8988T (cell line): Measurements from ENCODE around the gene RBM19.
"Not testable (repeated sequence)": the region's sequence is repeated elsewhere in the genome, so short reads cannot be mapped to it uniquely, and the experiment has no call there.

Experiments
- DNase-seq: peaks from one replicate; pipeline ENCODE4 v3.0.0; 2011

RBM19 gene

GRCh38 chr12:113924341-113924740 is 41.8 kb downstream of the RBM19 start:
- no peak for DNase-seq

DNA sequence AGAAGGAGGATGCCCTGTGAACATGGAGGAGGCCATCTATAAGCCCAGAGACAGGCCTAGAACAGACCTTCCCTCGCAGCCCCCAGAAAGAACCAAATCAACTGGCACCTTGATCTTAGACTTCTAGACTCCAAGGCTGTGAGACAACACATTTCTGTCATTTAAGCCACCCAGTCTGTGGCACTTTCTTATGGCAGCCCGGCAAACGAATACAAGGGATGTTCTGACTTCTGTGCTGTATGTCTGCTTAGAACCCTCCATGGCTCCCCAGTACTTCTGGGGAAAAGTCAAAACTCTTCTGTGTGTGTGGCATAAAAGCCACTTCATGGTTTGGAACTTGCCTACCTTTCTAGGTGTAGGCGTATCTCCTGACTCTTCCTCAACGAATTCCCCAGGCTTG is 42.9 kb downstream of the RBM19 start:
- no peak for DNase-seq

- DNase-seq, result no peak
These were observed 44.7 kb downstream of the RBM19 start for GRCh38 chr12:113921430-113921829.

DNA sequence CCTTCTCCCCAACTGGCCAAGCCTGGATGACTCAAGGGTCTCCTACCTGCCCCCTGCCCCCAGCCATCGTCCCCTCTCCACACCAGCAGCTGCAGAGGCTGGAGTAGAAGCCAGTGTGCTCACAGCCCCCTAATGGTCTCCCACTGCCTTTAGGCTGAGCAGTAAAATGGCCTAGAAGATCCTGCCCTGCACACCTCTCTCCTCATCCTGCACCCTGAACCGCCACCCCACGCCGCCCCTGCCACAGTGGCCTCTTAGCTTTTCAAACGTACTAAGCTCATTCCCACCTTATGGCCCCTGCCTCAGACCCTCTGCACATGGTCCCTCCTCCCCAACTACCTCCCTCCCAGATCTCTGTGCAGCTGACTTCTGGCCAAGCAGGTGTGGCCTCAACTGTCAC is 46.3 kb downstream of the RBM19 start:
- DNase-seq, result no peak

GRCh38 chr12:113918306-113918705 is 47.8 kb downstream of the RBM19 start:
- no peak for DNase-seq

- DNase-seq, result no peak
These were observed 48.7 kb downstream of the RBM19 start for GRCh38 chr12:113917393-113917792.

GRCh38 chr12:113914806-113915205 is 51.3 kb downstream of the RBM19 start:
- no peak for DNase-seq

- no peak for DNase-seq
These were observed 51.9 kb downstream of the RBM19 start for GRCh38 chr12:113914176-113914575.

DNA sequence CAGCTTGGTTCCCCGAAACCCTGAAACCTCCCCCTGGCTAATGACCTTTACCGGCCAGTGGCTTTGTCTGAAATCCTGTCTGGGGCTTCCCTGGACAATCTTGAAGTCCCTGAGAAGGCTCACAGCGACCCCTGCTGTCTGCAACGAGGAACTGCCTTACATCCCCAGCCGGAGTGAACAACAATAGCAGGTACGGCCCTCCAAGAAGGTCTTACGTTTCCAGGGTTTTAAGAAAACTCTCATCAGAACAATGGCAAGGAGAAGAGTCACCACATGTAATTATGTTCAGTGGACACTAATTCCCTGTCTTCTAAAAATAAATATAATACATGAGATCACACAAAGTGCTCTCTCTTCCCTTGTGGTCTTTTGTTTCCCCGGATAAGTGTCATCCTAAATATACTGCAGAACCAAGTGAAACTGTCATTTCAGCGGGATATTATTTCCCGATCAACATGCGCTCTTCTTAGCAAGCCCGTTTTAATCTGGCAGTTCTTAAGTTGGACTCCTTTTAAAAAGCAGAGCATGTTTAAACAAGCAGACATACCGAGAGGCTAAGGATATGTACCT is 53.3 kb downstream of the RBM19 start:
- peak; percentile 63 for DNase-seq

DNA sequence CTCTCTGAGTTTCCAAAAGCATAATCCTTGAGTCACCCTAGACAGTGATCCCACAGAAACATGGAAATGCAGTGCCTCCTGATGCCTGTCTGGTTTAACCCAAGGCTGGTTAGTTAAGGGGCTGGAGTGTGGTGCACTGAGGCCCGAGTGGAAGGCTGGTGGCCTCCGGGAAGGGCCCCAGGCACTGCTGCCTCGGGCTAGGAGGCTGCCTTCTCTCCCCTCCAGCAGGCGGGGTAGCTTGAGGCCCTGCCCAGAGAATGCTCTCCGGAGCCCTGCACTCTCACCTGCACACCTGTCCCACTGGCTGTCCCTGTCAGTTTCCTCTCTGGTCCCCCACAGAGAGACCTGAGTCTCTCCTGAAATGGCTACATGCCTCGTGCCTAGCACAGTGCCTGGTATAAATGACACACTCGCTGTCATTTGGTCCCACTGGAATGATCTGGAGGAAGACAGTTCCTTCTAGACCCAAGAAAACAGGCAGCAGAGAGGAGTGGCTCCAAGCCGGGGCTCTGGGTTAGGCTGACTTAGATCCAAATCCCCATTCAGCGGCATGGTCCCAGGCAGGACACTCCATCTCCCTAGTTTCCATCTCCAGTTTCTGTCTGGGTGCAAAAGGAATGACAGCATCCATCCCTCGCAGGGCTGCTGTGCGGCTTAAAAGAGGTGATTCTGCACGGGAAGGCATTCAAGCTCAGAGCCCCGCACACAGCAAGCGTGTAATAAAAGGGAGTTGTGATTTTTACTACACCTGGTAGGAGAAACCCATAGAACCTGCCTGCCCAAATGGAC is 54.0 kb downstream of the RBM19 start:
- DNase-seq, result no peak

- DNase-seq, result no peak
These were observed 55.3 kb downstream of the RBM19 start for GRCh38 chr12:113910751-113911272.

- no peak for DNase-seq
These were observed 56.2 kb downstream of the RBM19 start for GRCh38 chr12:113909776-113910420.

DNA sequence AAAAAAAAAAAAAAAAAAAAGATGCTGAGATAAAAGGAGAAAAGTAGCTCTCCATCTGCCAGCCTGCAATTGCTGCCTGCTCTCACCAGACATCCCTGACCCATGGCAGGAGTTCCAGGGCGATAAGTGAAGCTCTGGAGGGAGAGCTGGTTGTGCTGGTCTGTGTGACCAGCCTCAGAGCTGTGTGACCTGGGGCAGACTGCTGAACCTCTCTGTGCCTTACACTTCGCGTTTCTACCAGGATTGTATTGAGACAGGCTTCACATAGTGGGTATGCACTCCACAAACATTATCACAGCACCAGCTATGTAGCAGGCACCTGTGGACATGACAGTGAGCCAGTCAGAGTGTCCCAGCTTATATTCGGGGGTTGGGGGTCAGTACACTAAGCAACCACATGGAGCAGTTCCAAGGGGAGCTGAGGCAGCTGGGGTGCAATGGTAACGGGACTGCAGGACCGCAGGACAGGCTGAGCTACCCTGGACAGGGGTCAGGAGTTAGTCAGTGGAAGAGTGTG is 57.5 kb downstream of the RBM19 start:
- DNase-seq, result no peak

DNA sequence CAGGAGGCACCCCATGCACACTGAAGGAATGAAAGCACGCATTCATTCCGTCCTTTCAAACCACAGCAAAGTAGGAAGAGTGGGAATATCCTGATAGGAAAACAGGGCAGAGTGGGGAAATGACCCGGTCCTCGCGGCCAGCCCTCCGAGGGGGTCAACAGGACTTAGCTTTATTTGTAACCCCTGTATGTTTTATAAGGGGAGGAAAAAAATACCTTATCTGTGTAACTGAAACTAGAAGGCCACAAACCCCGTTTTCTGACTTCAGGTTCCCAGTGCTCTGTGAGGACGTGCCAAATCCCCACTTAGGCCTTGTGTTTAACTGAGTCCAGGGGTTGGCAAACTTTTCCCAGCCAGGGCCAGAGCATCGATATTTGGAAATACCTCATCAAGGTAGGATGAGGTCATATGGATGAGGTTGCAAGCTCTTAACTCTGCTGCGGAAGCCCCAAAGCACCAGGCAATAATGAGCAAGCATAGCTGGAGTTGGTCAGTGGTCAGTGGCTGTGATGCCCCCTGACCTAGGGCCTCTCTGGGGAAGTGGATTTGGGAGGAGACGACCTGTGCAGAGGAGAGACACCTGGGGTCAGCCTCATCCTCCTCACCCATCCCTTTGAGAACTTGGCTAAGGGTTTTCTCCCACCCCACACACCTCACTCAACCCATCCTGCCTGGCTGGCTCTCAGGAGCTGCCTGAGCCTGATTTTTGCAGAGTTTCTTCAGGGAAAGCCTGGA is 58.5 kb downstream of the RBM19 start:
- DNase-seq, result no peak

DNA sequence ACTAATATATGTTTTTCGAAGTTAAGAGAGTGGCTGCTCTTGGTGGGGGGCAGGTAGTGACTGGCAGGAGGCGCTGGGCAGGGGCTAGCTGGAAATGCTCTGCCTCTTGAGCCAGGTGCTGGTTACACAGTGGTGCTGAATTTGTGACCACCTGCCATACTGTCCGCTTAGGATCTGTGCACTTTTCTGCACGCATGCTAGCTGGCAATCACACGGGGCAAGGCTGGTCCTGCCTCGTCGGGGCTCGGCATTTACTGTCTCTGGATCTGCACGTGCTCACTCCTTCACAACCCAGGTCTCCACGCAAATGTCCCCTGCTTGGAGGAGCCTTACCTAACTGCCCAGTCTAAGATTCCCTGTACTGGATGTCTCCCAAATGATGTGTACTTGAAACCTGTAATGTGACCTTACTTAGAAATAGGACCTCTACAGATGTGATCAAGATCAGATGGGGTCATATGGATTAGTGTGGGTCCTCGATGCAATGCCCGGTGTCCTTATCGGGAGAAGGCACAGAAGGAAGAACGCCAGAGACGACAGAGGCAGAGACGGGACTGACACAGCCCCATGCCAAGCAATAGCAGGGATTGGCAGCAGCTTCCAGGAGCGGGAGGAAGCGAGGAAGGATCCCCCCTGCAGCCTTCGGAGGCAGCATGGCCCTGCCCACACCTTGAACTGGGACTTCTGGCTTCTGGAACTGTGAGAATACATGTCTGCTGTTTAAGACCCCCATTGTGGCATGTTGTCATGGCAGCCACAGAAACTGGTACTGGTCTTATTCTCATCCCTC is 59.5 kb downstream of the RBM19 start:
- DNase-seq, result no peak

DNA sequence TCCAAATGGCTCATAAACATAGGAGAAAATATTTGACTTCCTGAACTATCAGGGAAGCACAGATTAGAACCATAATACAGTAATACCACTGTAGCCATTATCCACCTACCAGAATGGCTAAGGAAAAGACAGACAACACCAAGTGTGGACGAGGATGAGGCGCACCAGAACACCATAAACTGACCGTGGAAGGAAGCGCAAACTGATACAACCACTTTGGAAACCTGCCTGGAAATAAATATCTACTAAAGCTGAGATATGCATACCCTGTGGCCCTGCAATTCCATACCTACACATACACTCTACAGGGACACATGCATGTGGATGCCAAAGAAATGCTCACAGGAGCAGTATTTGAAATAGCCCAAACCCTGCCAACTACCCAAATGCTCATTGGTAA is 60.3 kb downstream of the RBM19 start:
- no peak for DNase-seq

DNA sequence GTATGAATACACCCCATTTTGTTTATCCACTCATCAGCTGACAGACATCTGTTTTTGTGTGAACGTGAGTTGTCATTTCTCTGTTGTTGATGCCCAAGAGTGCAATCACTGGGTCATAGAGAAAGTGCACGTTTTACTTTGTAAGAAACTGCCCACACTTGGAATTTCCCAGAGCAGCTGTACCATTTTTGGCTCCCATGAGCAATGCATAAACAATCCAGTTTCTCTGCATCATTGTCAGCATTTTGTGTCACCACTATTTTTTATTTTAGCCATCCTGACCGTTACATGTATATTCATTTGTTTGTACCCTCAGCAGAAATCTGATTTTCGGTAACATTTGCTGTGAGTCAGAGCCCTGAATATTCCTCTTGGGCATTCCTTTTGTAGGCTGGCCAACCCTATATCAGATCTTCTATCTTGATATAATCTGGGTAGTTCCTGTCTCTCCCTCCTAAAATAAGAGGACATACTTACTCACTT is 62.7 kb downstream of the RBM19 start:
- DNase-seq, result no peak

- DNase-seq, result not testable (repeated sequence)
These were observed 64.8 kb downstream of the RBM19 start for GRCh38 chr12:113901319-113901718.

GRCh38 chr12:113900716-113901115 is 65.4 kb downstream of the RBM19 start:
- no peak for DNase-seq

- DNase-seq, result no peak
These were observed 66.3 kb downstream of the RBM19 start for GRCh38 chr12:113899561-113900471.

- DNase-seq, result no peak
These were observed 67.0 kb downstream of the RBM19 start for GRCh38 chr12:113899042-113899560.
